ENCODE data around the gene C1orf159. TPM values are rescaled to one million over a fixed set of nuclear protein-coding genes. Genes with fewer than 3 reads are reported as not detected.

C1orf159 gene
- total RNA-seq, 3 donors from 2014 or later, result 22.3 to 27.6 (median 26.8) TPM

Other genes starting within 250 kb of the C1orf159 start
- gene SAMD11, start 192.2 kb downstream of the C1orf159 start, total RNA-seq, result not detected
- 100 to 1,000 TPM; 292 to 315 (median 315) TPM for gene NOC2L, start 156.8 kb downstream of the C1orf159 start, total RNA-seq
- 10 to 100 TPM; 32.1 to 36.6 (median 34.3) TPM for gene KLHL17, start 155.5 kb downstream of the C1orf159 start, total RNA-seq
- 1 to 10 TPM; 1.6 to 2.4 (median 1.9) TPM for gene PLEKHN1, start 149.6 kb downstream of the C1orf159 start, total RNA-seq
- not detected for gene PERM1, start 134.0 kb downstream of the C1orf159 start, total RNA-seq
- 1 to 10 TPM; 1.3 to 3.0 (median 2.7) TPM for gene HES4, start 116.0 kb downstream of the C1orf159 start, total RNA-seq
- gene ISG15, start 102.6 kb downstream of the C1orf159 start, total RNA-seq, result 10 to 100 TPM; 22.3 to 23.7 (median 22.9) TPM
- gene AGRN, start 96.0 kb downstream of the C1orf159 start, total RNA-seq, result 10 to 100 TPM; 12.0 to 18.0 (median 15.2) TPM
- under 1 TPM in 1 of 3 donors, not detected in 2; 0.16 TPM for gene RNF223, start 41.8 kb downstream of the C1orf159 start, total RNA-seq
- not detected for gene TTLL10, start 57.8 kb upstream of the C1orf159 start, total RNA-seq
- gene TNFRSF18, start 90.5 kb upstream of the C1orf159 start, total RNA-seq, result 100 to 1,000 TPM; 102 to 212 (median 155) TPM
- gene TNFRSF4, start 98.1 kb upstream of the C1orf159 start, total RNA-seq, result 100 to 1,000 TPM; 480 to 735 (median 495) TPM
- gene SDF4, start 115.9 kb upstream of the C1orf159 start, total RNA-seq, result 100 to 1,000 TPM; 191 to 242 (median 193) TPM
- 10 to 100 TPM; 38.0 to 40.8 (median 39.0) TPM for gene B3GALT6, start 116.1 kb upstream of the C1orf159 start, total RNA-seq
- 1 to 10 TPM; 1.6 to 2.2 (median 2.1) TPM for gene C1QTNF12, start 130.6 kb upstream of the C1orf159 start, total RNA-seq
- 10 to 100 TPM; 89.3 to 93.6 (median 91.2) TPM for gene UBE2J2, start 157.8 kb upstream of the C1orf159 start, total RNA-seq
- gene SCNN1D, start 164.3 kb upstream of the C1orf159 start, total RNA-seq, result 1 to 10 TPM; 2.8 to 3.9 (median 3.2) TPM
- 10 to 100 TPM; 28.4 to 37.6 (median 30.1) TPM for gene ACAP3, start 191.8 kb upstream of the C1orf159 start, total RNA-seq
- 10 to 100 TPM; 38.9 to 40.7 (median 39.5) TPM for gene PUSL1, start 192.5 kb upstream of the C1orf159 start, total RNA-seq
- 100 to 1,000 TPM; 164 to 181 (median 172) TPM for gene INTS11, start 208.6 kb upstream of the C1orf159 start, total RNA-seq
- 10 to 100 TPM; 16.0 to 18.4 (median 18.1) TPM for gene CPTP, start 208.7 kb upstream of the C1orf159 start, total RNA-seq
- under 1 TPM; 0.15 to 0.29 (median 0.19) TPM for gene TAS1R3, start 215.2 kb upstream of the C1orf159 start, total RNA-seq
- gene DVL1, start 233.3 kb upstream of the C1orf159 start, total RNA-seq, result 10 to 100 TPM; 70.7 to 74.6 (median 72.1) TPM
- gene MXRA8, start 242.5 kb upstream of the C1orf159 start, total RNA-seq, result under 1 TPM; 0.41 to 0.53 (median 0.47) TPM